Measurements from ENCODE around the gene FBN1. TPM values are rescaled to one million over a fixed set of nuclear protein-coding genes. Genes with fewer than 3 reads are reported as not detected.

The FBN1 gene
- total and polyA plus RNA-seq, 7 donors: 1.2 to 173 (median 57.0) TPM

GRCh38 chr15:48392356-48392755 is 253.2 kb downstream of the FBN1 start:
- intact Hi-C loops (cut with DNase I): no loop called here

GRCh38 chr15:48391950-48392349 is 253.6 kb downstream of the FBN1 start:
- peaks cover 0 to 18% (median 10%) of the 10 kb centered on the region in 4 donors for H3K4me1 ChIP-seq

More at GRCh38 chr15:48392356-48392755, 253.2 kb downstream of the FBN1 start:
- no peak overlapping the region for H3K4me3 ChIP-seq
- peak; percentile 88 for DNase-seq
- TF ChIP-seq EP300 (IDR thresholded peaks at IDR 0.05) (no peak), POLR2AphosphoS5 (IDR thresholded peaks at IDR 0.05) (peak in 3 of 4 donors; percentile 6 to 44 (median 44)), CTCF (IDR thresholded peaks at IDR 0.05) (no peak), POLR2A (IDR thresholded peaks at IDR 0.05) (no peak)
- H3K27me3 ChIP-seq: no peaks in the 10 kb centered on the region
- no peaks in the 10 kb centered on the region for H3K36me3 ChIP-seq
- H3K9me3 ChIP-seq: no peaks in the 10 kb centered on the region
- 55 to 58% methylated on average over 4 of the region's 4 CpGs for WGBS, 2 donors
- H3K4me1 ChIP-seq: peaks cover 0 to 18% (median 10%) of the 10 kb centered on the region in 4 donors
- peak overlapping the region; percentile 9 to 61 (median 52) for H3K27ac ChIP-seq

GRCh38 chr15:48389691-48390143 is 255.8 kb downstream of the FBN1 start:
- Histone ChIP-seq H3K9me3 (no peaks in the 10 kb centered on the region), H3K4me1 (peaks cover 0 to 18% (median 10%) of the 10 kb centered on the region in 4 donors), H3K27me3 (no peaks in the 10 kb centered on the region), H3K27ac (peak overlapping the region; percentile 42 to 61 (median 47)), H3K36me3 (no peaks in the 10 kb centered on the region), H3K4me3 (no peak overlapping the region)
- DNase-seq: peak; percentile 71
- WGBS, 2 donors: 86% methylated on average over 3 of the region's 3 CpGs
- TF ChIP-seq POLR2AphosphoS5 (IDR thresholded peaks at IDR 0.05) (peak in 2 of 4 donors; percentile 12 to 20), POLR2A (IDR thresholded peaks at IDR 0.05) (no peak)
- intact Hi-C loops (cut with DNase I): no loop called here

More at GRCh38 chr15:48391950-48392349, 253.6 kb downstream of the FBN1 start:
- no peak for DNase-seq
- Histone ChIP-seq H3K4me3 (no peak overlapping the region), H3K9me3 (no peaks in the 10 kb centered on the region), H3K27ac (peak overlapping the region; percentile 9 to 61 (median 44)), H3K27me3 (no peaks in the 10 kb centered on the region), H3K36me3 (no peaks in the 10 kb centered on the region)
- 95 to 97% methylated on average over 2 of the region's 2 CpGs for WGBS, 2 donors
- TF ChIP-seq POLR2AphosphoS5 (IDR thresholded peaks at IDR 0.05): no peak
- no peak for TF ChIP-seq EP300 (IDR thresholded peaks at IDR 0.05)
- no peak for TF ChIP-seq POLR2A (IDR thresholded peaks at IDR 0.05)
- TF ChIP-seq CTCF (IDR thresholded peaks at IDR 0.05): no peak
- intact Hi-C loops (cut with DNase I): no loop called here

- no peaks in the 10 kb centered on the region for H3K9me3 ChIP-seq
- H3K4me1 ChIP-seq: peaks cover 0 to 18% (median 10%) of the 10 kb centered on the region in 4 donors
- no peak overlapping the region for H3K4me3 ChIP-seq
- TF ChIP-seq POLR2AphosphoS5 (IDR thresholded peaks at IDR 0.05) (no peak), CTCF (IDR thresholded peaks at IDR 0.05) (no peak), POLR2A (IDR thresholded peaks at IDR 0.05) (no peak)
- no peak for DNase-seq
- H3K27me3 ChIP-seq: no peaks in the 10 kb centered on the region
- H3K27ac ChIP-seq: peak overlapping the region; percentile 42 to 61 (median 47)
- 91 to 98% methylated on average over 1 of the region's 1 CpG for WGBS, 2 donors
- no peaks in the 10 kb centered on the region for H3K36me3 ChIP-seq
- intact Hi-C loops (cut with DNase I): no loop called here
Measured at GRCh38 chr15:48388910-48389309, 256.6 kb downstream of the FBN1 start.

- 24 to 65% methylated on average over 4 of the region's 4 CpGs for WGBS, 2 donors
- no peaks in the 10 kb centered on the region for H3K27me3 ChIP-seq
- DNase-seq: no peak
- peaks cover 0 to 18% (median 10%) of the 10 kb centered on the region in 4 donors for H3K4me1 ChIP-seq
- intact Hi-C loops (cut with DNase I): no loop called here
- H3K4me3 ChIP-seq: no peak overlapping the region
- no peaks in the 10 kb centered on the region for H3K36me3 ChIP-seq
- H3K27ac ChIP-seq: peak overlapping the region in 1 of 4 donors; percentile 52
- H3K9me3 ChIP-seq: no peaks in the 10 kb centered on the region
- TF ChIP-seq POLR2AphosphoS5 (IDR thresholded peaks at IDR 0.05) (no peak), POLR2A (IDR thresholded peaks at IDR 0.05) (no peak), EP300 (IDR thresholded peaks at IDR 0.05) (no peak), CTCF (IDR thresholded peaks at IDR 0.05) (no peak)
Measured at GRCh38 chr15:48388016-48388851, 257.3 kb downstream of the FBN1 start.

Data from sigmoid colon (tissue), 7 donors.